ENCODE measurements around the gene TRIM72.
"Not testable (repeated sequence)": the region's sequence is repeated elsewhere in the genome, so short reads cannot be mapped to it uniquely, and the experiment has no call there.

Gene TRIM72

GRCh38 chr16:31190818-31191444 is 23.0 kb upstream of the TRIM72 start:
- DNase-seq: no peak

GRCh38 chr16:31191697-31192428 is 22.1 kb upstream of the TRIM72 start:
- DNase-seq: no peak

DNA sequence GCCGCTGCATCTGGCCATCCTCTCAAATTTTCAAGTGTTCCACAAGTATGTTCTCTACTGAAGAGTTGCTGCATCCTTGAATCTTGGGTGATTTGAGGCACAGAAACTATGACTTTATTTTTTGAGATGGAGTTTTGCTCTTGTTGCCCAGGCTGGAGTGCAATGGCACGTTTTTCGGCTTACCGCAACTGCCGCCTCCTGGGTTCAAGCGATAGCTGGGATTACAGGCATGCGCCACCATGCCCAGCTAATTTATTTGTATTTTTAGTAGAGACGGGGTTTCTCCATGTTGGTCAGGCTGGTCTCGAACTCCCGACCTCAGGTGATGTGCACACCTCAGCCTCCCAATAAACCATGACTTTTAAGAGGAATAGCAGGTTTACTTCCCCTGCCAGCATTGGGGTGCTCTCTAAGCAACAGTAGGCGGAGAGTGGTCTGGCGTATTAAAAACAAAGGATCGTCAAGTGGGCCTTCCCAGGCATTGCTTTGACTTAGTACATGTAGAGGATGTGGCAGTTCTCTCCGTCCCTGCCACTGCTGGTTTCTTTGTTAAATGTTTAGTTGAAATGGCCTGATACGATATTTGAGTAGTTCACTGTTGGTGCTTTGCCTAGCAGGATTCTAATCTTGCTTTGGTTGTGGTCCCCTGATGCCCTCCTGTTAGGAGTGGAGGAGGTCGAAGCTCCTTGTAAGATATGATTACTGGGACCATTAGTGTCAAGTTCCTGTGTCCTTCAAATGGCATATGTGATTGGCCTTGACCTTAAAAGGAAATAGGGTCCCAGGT is 20.9 kb upstream of the TRIM72 start:
- DNase-seq: no peak

DNA sequence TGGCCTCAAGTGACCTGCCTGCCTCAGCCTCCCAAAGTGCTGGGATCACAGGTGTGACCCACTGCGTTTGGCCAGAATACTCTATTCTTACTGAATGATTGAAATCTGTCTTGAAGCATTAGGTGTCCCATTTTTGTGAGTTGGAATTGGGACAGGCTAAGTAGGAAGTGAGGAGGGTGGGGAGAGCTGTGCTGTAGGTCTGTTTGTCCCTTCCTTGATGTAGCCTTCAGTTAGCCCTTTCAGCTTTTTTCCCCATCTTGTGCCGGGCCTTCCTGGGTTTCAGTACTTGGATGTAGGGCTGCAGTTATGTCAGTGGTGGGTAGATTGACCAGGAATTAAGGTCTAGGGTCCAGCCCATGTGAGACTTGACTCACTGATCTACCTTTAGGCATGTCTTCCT is 20.0 kb upstream of the TRIM72 start:
- no peak for DNase-seq

GRCh38 chr16:31194898-31195297 is 19.0 kb upstream of the TRIM72 start:
- no peak for DNase-seq

GRCh38 chr16:31195861-31196260 is 18.1 kb upstream of the TRIM72 start:
- DNase-seq: not testable (repeated sequence)

- DNase-seq: no peak
Measured at GRCh38 chr16:31196324-31197088, 17.4 kb upstream of the TRIM72 start.

DNA sequence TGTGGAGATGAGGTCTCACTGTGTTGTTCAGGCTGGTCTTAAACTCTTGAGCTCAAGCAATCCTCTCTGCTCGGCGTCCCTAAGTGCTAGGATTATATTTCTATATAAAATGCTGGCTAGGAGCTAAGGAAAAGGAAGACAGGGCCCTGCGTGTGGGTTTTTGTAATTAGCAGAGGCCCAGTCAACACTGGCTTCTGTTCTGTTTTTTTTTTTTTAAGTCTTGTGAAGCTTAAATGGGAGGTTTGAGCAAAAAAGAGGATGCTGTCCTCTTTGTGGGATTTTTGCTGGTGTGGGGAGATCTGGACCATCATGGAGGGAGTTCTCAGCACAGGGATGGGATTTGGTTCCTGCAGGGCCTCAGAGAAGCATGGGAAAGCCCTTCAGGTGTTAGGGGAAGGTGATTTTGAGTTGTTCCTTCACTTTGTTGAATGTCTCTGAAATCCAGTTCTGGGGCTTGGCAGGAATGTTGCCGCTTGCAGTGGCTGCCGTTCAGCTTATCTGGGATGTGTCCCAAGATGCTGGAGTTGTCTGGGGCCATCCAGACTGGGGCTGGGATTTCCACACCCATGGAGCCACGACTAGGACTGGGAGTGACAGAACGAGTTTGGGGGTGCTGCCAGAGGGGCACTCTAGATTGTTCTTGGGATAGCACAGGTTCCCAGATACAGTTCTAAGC is 15.6 kb upstream of the TRIM72 start:
- no peak for DNase-seq

GRCh38 chr16:31199430-31200041 is 14.4 kb upstream of the TRIM72 start:
- DNase-seq: no peak

- not testable (repeated sequence) for DNase-seq
Measured at GRCh38 chr16:31200111-31200510, 13.8 kb upstream of the TRIM72 start.

GRCh38 chr16:31200821-31201568 is 12.9 kb upstream of the TRIM72 start:
- DNase-seq: peak; percentile 55

- peak; percentile 50 for DNase-seq
Measured at GRCh38 chr16:31201582-31202413, 12.1 kb upstream of the TRIM72 start.

GRCh38 chr16:31202414-31203375 is 11.2 kb upstream of the TRIM72 start, which contains the start of gene PYCARD:
TSS of gene PYCARD (minus strand) at chr16:31202760. CDS start at chr16:31202690, 70 bp downstream.
- no peak for DNase-seq

GRCh38 chr16:31204871-31205666 is 8.8 kb upstream of the TRIM72 start:
- DNase-seq: no peak

- no peak for DNase-seq
Measured at GRCh38 chr16:31206776-31207175, 7.1 kb upstream of the TRIM72 start.

GRCh38 chr16:31213342-31213741 is 577 bp upstream of the TRIM72 start:
- no peak for DNase-seq

- DNase-seq: peak; percentile 13
Measured at GRCh38 chr16:31214708-31215286, 878 bp downstream of the TRIM72 start.

All from CD4-positive, alpha-beta T cell treated with Interleukin-10 for 1 hour (primary cell).